Measurements from ENCODE around the gene CAPN9.

Gene CAPN9

DNA sequence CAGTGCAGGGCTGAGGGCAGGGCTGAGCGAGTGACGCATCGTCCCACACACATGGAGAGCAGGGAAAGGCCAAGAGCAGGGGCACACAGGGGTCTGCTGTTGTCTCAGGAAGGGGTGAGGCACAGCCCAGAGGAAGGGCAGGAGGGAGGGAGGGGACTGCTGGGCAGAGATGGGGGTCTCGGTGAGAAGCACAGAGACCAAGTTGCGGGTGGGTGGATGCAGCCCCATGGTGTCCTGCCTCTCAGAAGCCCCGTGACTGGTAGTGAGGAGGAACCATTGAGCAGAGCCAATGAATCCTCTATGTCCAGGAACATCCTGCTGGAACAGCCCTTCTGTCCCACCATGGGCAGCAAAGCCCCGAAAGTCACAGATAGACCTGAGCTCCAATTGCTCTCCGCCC is 103.4 kb downstream of the CAPN9 start:
- DNase-seq (ENCODE audit: low read depth), result no peak

DNA sequence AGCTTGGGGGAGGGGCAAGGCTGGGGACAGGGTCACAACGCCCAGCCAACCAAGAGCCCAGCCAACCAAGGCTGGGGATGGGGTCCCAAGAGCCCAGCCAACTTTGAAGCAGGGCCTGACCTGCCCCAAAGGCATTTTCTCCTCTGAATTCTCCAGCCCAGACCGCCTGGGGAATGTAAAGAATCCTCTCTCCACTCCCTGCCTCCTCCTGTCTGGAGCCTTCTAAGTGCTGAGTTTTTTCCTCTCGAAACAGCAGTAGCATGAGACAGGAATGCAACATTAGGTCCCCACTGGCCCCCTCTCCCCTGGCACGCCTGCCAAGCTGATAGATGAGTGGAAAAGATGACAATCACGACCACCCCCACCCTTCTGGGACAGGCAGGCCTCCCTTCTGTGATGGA is 104.1 kb downstream of the CAPN9 start:
- no peak for DNase-seq (ENCODE audit: low read depth)

Data from ELR (cell line).